GM23248 (cell line): ENCODE measurements around the gene CHAF1A.

ENCODE experiments used
- EZH2 ChIP-seq: fragments of 200-600 bp; sonication (generic); IDR thresholded peaks from 2 replicates; pipeline ENCODE4 v1.6.1; 2018; ENCODE audit warnings: antibody characterized with exemption, mild to moderate bottlenecking; ENCODE audit not compliant: insufficient read depth, poor library complexity, severe bottlenecking
- EZH2phosphoT487 ChIP-seq: fragments of 200-600 bp; sonication (generic); IDR thresholded peaks from 2 replicates; pipeline ENCODE4 v1.6.1; 2018; ENCODE audit warnings: antibody characterized with exemption, moderate library complexity, mild to moderate bottlenecking, low read depth; ENCODE audit not compliant: insufficient read depth

DNA sequence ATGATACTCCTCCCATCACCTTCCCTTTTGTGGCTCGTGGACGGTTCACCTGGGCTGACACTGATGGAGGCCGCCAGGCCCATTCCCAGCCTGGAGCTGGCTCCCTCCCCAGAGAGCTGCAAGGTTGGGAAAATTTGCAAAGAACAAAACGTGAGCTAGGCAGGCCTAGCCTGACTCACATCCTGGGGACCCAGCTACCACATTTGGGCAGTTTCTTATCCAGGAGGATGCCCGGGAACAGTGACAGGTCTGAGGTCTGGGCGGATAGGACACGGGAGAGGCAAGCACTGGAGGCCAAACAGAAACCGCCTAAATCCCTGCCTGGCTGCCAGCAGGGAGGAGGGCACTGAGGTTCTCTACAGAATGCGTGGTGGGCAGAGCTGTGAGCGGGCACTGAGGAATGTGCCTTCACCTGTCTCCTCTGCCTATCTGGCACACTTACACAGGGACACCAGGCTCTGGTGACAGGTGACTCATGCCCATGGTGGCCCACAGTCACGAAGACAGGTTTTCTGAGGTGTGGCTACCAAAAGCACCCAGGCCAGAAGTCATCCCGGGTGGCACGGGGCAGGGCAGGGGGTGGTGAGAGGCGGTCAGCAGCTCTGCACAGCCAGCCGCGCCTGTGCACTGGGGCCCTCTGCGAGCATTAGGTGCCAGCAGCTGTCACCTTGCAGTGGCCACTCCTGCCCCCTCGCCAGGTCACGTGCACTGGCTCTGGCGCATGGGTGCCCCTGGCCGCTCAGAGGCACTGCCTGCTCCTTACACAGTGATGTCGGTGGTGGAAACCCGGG, 25.3 kb upstream of the CHAF1A start:
- no peak for TF ChIP-seq EZH2phosphoT487
- no peak for TF ChIP-seq EZH2
